ENCODE data around the gene IL1RAPL2.
"Not testable (repeated sequence)": the region's sequence is repeated elsewhere in the genome, so short reads cannot be mapped to it uniquely, and the experiment has no call there.

The IL1RAPL2 gene

GRCh38 chrX:105645667-105646357 is 1079.8 kb downstream of the IL1RAPL2 start:
- DNase-seq: no peak

GRCh38 chrX:105646592-105647372 is 1080.8 kb downstream of the IL1RAPL2 start:
- DNase-seq: no peak

- DNase-seq: no peak
These were observed 1081.8 kb downstream of the IL1RAPL2 start for GRCh38 chrX:105647749-105648148.

DNA sequence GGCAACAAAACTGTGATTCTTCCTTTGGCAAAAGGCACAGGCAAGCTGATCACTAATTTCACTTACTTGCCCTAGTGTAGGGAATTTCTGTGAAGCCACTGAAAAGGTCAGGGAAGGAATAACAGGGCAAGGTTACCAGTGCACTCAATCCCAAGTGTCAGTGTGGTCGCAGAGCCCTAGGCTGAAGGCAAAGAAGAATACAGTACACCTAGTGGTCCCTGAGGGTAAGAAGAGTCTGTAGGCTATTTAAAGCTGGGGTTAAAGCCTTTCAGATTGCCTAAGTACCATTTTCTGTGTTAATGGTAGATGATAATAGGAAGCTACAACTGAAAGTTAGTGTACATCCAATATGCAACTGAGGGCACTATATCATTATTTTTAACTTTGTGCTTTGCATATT is 1082.7 kb downstream of the IL1RAPL2 start:
- no peak for DNase-seq

DNA sequence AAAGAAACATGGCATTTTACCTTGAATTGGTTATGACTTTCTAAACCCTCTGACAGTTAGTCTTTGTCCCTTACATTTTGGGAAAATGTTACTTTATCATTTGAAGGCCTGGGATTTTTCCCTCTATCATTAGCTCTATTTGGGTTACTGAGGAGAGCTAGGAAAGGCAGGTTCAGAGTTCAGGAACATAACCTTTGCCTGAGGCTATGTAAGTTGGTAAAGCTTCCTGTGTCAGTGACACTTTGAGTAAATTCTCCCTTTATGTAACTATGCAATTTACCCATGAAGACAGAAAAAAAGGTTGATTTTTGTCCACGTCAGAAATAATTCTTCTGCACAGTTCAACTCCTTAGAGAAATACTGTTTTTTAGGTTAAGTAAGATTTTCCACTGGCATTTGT is 1084.6 kb downstream of the IL1RAPL2 start:
- DNase-seq: no peak

GRCh38 chrX:105650986-105651385 is 1085.0 kb downstream of the IL1RAPL2 start:
- no peak for DNase-seq

GRCh38 chrX:105653891-105654290 is 1087.9 kb downstream of the IL1RAPL2 start:
- no peak for DNase-seq

GRCh38 chrX:105658136-105658535 is 1092.1 kb downstream of the IL1RAPL2 start:
- DNase-seq: peak; percentile 45

DNA sequence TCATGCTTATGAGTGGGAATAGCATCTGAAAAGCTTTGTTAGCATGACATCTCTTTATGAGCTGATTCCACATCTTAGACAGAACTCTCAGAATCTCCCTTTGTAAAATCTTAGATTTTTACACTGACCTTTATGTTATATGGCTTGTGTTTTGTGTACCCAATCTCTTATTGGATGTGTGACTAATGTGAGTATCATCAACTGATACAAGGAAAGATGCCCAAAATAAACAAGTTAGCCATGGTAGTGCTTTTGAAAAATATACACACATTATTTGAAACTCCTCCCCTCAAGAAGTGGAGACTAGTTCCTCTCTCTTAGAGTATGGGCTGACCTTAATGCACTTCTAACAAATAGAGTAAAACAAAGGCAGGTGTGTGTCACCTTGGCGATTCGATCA is 1096.2 kb downstream of the IL1RAPL2 start:
- DNase-seq: no peak

GRCh38 chrX:105664243-105664642 is 1098.2 kb downstream of the IL1RAPL2 start:
- DNase-seq: no peak

- DNase-seq: not testable (repeated sequence)
These were observed 1118.3 kb downstream of the IL1RAPL2 start for GRCh38 chrX:105684288-105684687.

DNA sequence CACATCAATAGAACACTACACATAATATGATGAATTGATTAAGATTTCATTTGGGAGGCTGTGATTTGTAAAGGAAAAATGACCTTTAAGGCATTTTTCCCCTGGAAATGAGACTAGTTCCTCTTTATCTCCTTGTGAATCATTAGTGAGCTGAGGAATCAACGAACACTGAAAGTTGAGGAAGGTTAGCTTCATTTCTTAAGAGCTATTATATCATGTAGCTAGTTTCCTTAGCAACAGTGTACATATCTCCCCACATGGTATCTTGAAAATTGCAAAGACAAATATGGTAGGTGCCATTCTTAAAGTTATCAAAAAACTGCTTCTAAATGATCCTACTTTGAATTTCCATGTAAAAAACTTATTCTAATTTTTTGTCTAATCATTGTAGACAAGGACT is 1128.8 kb downstream of the IL1RAPL2 start:
- DNase-seq: peak; percentile 3

GRCh38 chrX:105695451-105695850 is 1129.5 kb downstream of the IL1RAPL2 start:
- peak; percentile 53 for DNase-seq

- DNase-seq: no peak
These were observed 1130.9 kb downstream of the IL1RAPL2 start for GRCh38 chrX:105696870-105697269.

- no peak for DNase-seq
These were observed 1132.2 kb downstream of the IL1RAPL2 start for GRCh38 chrX:105697984-105698781.

GRCh38 chrX:105700331-105700730 is 1134.3 kb downstream of the IL1RAPL2 start:
- no peak for DNase-seq

- peak; percentile 6 for DNase-seq
These were observed 1135.5 kb downstream of the IL1RAPL2 start for GRCh38 chrX:105701310-105702052.

- DNase-seq: no peak
These were observed 1137.9 kb downstream of the IL1RAPL2 start for GRCh38 chrX:105703876-105704275.

DNA sequence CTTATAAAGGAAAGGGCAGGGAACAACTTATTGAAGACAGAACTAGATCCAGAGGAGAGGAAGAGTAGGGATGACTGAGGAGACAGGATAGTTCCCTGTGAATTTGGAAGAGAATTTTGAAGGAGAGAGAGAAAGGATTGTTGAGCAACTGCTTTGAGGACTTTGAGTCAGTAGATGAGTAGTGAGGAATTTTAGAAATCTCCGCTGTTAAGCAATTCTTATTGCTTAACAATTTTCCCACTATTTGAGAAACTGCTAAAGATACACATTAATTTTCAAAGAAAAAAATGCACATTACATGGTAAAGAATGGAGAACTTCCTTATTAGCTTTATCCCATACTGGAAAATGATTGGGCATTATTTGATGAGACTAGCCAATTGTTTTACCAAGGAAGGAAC is 1140.0 kb downstream of the IL1RAPL2 start:
- DNase-seq: peak; percentile 14

DNA sequence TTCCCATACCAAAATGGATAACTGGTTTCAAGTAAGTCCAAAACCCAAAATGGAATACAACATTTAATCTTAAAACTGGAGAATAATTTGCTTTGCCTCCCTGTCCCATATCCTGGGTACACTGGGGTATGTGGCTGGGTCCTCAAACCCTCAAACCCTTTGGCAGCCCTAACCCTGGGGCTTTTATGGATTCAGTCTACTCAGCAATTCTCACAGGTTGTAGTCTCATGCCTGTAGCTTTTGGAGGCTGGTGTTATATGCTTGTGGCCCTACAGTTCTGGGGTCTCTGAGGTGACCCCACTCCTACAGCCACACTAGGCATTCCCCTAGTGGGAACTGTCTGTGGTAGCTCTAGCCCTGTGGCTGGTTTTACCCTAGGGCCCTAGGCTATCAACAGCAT is 1145.8 kb downstream of the IL1RAPL2 start:
- no peak for DNase-seq

DNA sequence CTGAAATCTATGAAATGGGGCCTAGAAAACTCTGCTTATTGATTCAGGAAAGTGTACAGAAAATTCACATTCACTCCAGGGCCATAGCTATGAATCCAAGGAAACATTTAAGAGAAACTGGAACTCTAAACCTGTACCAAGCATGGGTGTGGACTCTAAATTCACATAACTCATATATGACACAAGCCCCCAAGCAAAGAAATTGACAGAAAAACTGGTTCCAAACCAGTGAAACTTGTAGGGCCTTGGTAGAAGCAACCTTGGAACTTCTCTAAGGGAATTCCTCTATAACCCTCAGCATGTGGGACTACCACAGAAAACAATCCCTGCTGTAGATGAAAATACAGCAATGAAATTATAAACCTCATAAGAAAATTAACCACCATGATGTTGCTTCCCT is 1149.7 kb downstream of the IL1RAPL2 start:
- no peak for DNase-seq

DNA sequence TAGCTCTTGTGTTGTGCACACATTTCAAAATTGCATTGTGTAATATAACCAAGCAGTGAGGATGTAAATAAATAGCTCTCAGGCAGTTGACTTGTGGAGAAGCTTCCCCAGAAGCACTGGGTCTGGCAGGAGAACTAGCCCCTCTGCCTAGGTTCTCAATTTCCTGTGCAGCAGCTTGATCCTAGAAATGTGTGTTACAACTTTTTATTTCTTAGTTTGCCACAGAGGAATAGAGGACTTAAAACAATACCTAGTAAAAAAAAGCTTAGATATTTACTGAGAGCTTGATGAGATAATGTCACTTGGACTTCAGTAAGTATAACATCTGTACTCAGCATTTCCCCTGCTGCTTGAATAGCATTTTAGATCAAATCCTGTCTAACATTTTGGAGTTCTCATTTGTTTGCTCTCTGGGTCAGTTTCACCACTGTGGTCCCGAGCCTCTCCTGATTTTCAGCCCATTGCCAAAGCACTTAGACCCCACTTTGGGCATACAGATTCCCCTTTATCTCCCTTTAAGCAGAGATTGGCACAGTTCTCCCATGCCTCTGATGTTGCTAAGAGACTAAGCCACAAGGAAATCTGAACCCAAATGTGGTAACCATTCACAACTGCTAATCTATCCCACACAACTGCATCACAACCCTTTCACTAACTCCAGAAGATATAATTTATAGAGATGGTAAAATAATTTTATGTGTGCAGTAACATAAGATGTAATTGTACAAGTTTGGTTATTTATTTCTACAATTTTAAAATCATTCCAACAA is 1158.2 kb downstream of the IL1RAPL2 start:
- DNase-seq: no peak

All from NCI-H226 (cell line).